CD4-positive, alpha-beta T cell (primary cell): ENCODE data around the gene BTG1. TPM values are rescaled to one million over a fixed set of nuclear protein-coding genes. Genes with fewer than 3 reads are reported as not detected.

Experiments used
- ATAC-seq: fragments of 200-7000 bp; cut with Tn5 transposase; one replicate; pipeline ENCODE4 v1.10.0; 2022; ENCODE audit warnings: mild to moderate bottlenecking; ENCODE audit not compliant: poor library complexity
- CTCF ChIA-PET: fragments of 350-600 bp; sonication (Branson Sonifier 250); formaldehyde crosslinking; loops from one replicate; lab custom pipeline; 2021; ENCODE audit warnings: antibody characterized with exemption, inconsistent platforms; lab: Charles Lee
- POLR2A ChIA-PET: fragments of 350-600 bp; sonication (Branson Sonifier 250); formaldehyde crosslinking; loops from one replicate; lab custom pipeline; 2021; ENCODE audit warnings: antibody characterized with exemption, inconsistent platforms; lab: Charles Lee
- DNase-seq, 14 experiments: peaks; one replicate each; pipeline ENCODE4 v3.0.0-alpha.2; 2013 to 2020; ENCODE audit warnings: mixed read lengths in 2 of 14
- H3K27ac ChIP-seq, 2 donors: one replicate each; pipeline versions ENCODE4 v1.5.1 to v1.7.0; 2013; ENCODE audit warnings: low read length in 2 of 2, low read depth in 1 of 2, mild to moderate bottlenecking in 1 of 2
- H3K27me3 ChIP-seq, 2 experiments: 1 replicate in 1 of 2; 2 replicates in 1 of 2; pipeline versions ENCODE4 v1.6.1 to v1.7.0; 2013; ENCODE audit warnings: low read length in 2 of 2, control low read depth in 1 of 2, mild to moderate bottlenecking in 1 of 2, moderate library complexity in 1 of 2; ENCODE audit not compliant: insufficient read depth in 2 of 2, control insufficient read depth in 1 of 2
- H3K36me3 ChIP-seq: one replicate; pipeline ENCODE4 v1.6.1; 2013; ENCODE audit warnings: low read length, control low read depth; ENCODE audit not compliant: insufficient read depth
- H3K4me1 ChIP-seq: one replicate; pipeline ENCODE4 v1.6.1; 2013; ENCODE audit warnings: low read length, control low read depth; ENCODE audit not compliant: insufficient read depth
- H3K4me3 ChIP-seq: one replicate; pipeline ENCODE4 v1.5.1; 2013; ENCODE audit warnings: mild to moderate bottlenecking, low read length, moderate library complexity
- H3K9me3 ChIP-seq, 2 experiments: 1 replicate in 1 of 2; 2 replicates in 1 of 2; pipeline versions ENCODE4 v1.6.1 to v1.7.0; 2013; ENCODE audit warnings: low read length in 2 of 2, mild to moderate bottlenecking in 2 of 2, control low read depth in 1 of 2, moderate library complexity in 1 of 2; ENCODE audit not compliant: control insufficient read depth in 1 of 2, insufficient read depth in 1 of 2
- H3K27ac Mint-ChIP-seq: one replicate; pipeline ENCODE4 v1.8.0; 2020; ENCODE audit warnings: mixed read lengths
- H3K27me3 Mint-ChIP-seq: one replicate; pipeline ENCODE4 v1.8.0; 2021; ENCODE audit warnings: mixed read lengths
- H3K36me3 Mint-ChIP-seq: one replicate; pipeline ENCODE4 v1.8.0; 2021; ENCODE audit warnings: low read depth, mixed read lengths
- H3K4me1 Mint-ChIP-seq: one replicate; pipeline ENCODE4 v1.8.0; 2021; ENCODE audit warnings: low read depth, mixed read lengths
- H3K4me3 Mint-ChIP-seq: one replicate; pipeline ENCODE4 v1.8.0; 2020; ENCODE audit warnings: mild to moderate bottlenecking, mixed read lengths
- H3K9me3 Mint-ChIP-seq: one replicate; pipeline ENCODE4 v1.8.0; 2020; ENCODE audit warnings: mixed read lengths
- intact Hi-C, 2 experiments: fragments of 100-400 bp; cut with DNase I in 1 of 2; cut with micrococcal nuclease in 1 of 2; formaldehyde crosslinking; loops; one replicate each; pipeline versions ENCODE4 v1.15.1 to v1.9.0; 2023 to 2025; cut with DNase I, micrococcal nuclease
- total RNA-seq, 174 experiments: library from RNA in 2 of 174; stranded (reverse) in 2 of 174; gene quantifications; one replicate each; pipeline ENCODE4 v1.2.3 and lab custom pipeline; 2021 to 2026
- TF ChIP-seq, protein P1 (sequence below): fragments of 200-600 bp; IDR thresholded peaks from one replicate; pipeline ENCODE4 v1.8.0; 2022; ENCODE audit warnings: antibody characterized with exemption, mild to moderate bottlenecking

The BTG1 gene
- total RNA-seq, 2 experiments from 2014 or later, result 1,698 to 1,774 TPM

DNA sequence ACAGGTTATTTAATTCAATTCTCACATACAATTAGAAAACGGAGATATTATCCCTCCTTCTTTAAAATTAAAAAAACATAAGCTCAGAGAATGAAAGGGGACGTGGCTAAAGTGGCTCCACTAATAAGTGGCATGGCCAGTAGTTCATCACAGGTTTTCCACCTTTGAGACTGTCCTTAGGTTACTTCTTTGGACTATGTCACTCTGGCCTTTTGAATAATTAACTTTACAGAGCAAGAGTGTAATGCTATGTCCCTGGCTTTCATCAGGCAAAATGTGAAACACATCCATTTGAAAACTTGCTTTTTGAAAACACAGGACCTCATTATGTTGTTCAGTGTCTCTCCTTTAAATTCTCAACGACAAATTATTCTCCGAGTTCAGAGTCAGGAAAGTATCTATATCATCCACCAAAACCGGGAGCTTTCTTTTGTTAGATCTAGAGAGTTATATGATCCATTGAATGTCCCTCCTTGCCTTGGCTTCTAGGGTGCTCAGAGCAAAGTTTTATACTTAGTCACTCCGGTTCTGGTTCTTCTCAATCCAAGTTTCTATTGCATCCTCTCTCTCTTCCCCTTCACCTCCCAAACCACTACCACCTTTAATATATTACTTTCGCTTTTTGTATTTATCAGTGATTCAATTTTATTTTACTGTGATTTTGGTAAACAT lies 43.0 kb upstream of the BTG1 start:
- Mint-ChIP-seq H3K36me3 (no peaks in the 10 kb centered on the region), H3K27me3 (no peaks in the 10 kb centered on the region), H3K4me3 (no peak overlapping the region), H3K4me1 (peaks cover 50% of the 10 kb centered on the region), H3K27ac (peak overlapping the region; percentile 44), H3K9me3 (peaks cover 2% of the 10 kb centered on the region)
- Histone ChIP-seq H3K27me3 (no peaks in the 10 kb centered on the region), H3K36me3 (no peaks in the 10 kb centered on the region), H3K4me1 (peaks cover 14% of the 10 kb centered on the region), H3K4me3 (no peak overlapping the region), H3K9me3 (no peaks in the 10 kb centered on the region), H3K27ac (no peak overlapping the region)
- POLR2A ChIA-PET, result interaction anchor here (1.0 kb wide), 1 partner anchor 43 kb away, joined by 3 read pairs; the partner anchor contains the start of gene BTG1
- TF ChIP-seq, protein P1, sequence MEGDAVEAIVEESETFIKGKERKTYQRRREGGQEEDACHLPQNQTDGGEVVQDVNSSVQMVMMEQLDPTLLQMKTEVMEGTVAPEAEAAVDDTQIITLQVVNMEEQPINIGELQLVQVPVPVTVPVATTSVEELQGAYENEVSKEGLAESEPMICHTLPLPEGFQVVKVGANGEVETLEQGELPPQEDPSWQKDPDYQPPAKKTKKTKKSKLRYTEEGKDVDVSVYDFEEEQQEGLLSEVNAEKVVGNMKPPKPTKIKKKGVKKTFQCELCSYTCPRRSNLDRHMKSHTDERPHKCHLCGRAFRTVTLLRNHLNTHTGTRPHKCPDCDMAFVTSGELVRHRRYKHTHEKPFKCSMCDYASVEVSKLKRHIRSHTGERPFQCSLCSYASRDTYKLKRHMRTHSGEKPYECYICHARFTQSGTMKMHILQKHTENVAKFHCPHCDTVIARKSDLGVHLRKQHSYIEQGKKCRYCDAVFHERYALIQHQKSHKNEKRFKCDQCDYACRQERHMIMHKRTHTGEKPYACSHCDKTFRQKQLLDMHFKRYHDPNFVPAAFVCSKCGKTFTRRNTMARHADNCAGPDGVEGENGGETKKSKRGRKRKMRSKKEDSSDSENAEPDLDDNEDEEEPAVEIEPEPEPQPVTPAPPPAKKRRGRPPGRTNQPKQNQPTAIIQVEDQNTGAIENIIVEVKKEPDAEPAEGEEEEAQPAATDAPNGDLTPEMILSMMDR, result no peak
- no peak for ATAC-seq
- intact Hi-C loops, result no loop called here
- no peak for DNase-seq
- CTCF ChIA-PET, result interaction anchor here (0.9 kb wide), 1 partner anchor 114 kb away, joined by 3 read pairs; no protein-coding TSS in a partner anchor

DNA sequence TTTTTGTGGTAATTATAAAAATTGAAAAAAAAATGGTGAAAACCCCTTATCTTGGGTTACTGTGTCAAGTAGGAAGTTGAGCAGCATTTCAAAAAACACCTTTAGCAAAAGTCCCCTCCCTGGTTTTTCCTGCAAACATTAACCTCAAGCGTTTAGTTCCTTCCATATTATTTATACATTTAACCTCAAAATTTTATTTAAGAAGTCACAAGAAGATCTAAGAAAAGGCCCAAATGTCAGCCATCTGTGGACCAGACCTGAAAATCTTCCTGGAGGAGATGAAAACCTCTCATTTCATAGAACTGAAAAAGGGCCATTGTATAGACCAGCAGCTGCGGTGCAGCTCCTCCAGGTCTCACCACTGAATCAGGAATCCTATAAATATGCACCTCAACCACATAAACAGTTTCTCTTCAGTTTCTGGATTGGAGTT lies 40.4 kb upstream of the BTG1 start:
- Mint-ChIP-seq H3K36me3 (no peaks in the 10 kb centered on the region), H3K27me3 (no peaks in the 10 kb centered on the region), H3K27ac (peak overlapping the region; percentile 84), H3K9me3 (peaks cover 5% of the 10 kb centered on the region), H3K4me1 (peaks cover 63% of the 10 kb centered on the region), H3K4me3 (peak overlapping the region; percentile 75)
- POLR2A ChIA-PET, result no interaction called here
- intact Hi-C loops, result no loop called here
- Histone ChIP-seq H3K27me3 (no peaks in the 10 kb centered on the region), H3K4me3 (no peak overlapping the region), H3K36me3 (no peaks in the 10 kb centered on the region), H3K4me1 (peaks cover 14% of the 10 kb centered on the region), H3K9me3 (no peaks in the 10 kb centered on the region), H3K27ac (peak overlapping the region in 1 of 2 donors; percentile 41)
- ATAC-seq, result peak; percentile 35
- DNase-seq, result peak in 3 of 14 experiments; percentile 65 to 68 (median 66)
- TF ChIP-seq, protein P1, result no peak
- CTCF ChIA-PET, result no interaction called here

DNA sequence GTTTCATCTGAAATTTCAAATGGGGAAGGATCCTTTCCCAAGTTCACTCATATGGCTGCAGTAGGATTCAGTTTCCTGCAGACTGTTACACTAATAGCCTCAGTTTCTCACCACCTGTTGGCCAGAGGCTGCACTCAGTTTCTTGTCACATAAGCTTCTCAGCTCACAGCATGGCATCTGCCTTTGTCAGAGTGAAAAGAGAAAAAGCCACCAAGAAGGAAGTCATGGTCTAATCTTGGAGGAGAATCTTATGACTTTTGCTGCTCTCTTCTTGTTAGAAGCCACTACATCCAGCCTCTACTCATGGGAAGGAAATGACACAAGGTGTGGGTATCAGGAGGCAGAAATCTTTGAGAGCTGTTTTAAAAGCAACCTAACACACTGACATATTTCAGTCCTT lies 39.4 kb upstream of the BTG1 start:
- H3K27ac Mint-ChIP-seq, result peak overlapping the region; percentile 84
- H3K36me3 ChIP-seq, result no peaks in the 10 kb centered on the region
- peaks cover 59% of the 10 kb centered on the region for H3K4me1 Mint-ChIP-seq
- H3K36me3 Mint-ChIP-seq, result no peaks in the 10 kb centered on the region
- H3K4me3 ChIP-seq, result no peak overlapping the region
- no peaks in the 10 kb centered on the region for H3K27me3 ChIP-seq
- DNase-seq, result peak in 5 of 14 experiments; percentile 1 to 79 (median 66)
- ATAC-seq, result peak; percentile 92
- ChIA-PET POLR2A (interaction anchor here (1.0 to 1.9 kb wide), 3 partner anchors 16 to 40 kb away, joined by 3 to 12 read pairs (median 4); partner anchors contain the start of gene BTG1), CTCF (no interaction called here)
- intact Hi-C loops, result loop anchor here in 1 of 2 experiments (2.0 kb wide), 1 partner anchor 38 kb away; no protein-coding TSS in a partner anchor
- H3K4me3 Mint-ChIP-seq, result peak overlapping the region; percentile 67
- H3K9me3 ChIP-seq, result no peaks in the 10 kb centered on the region
- peak overlapping the region; percentile 43 to 54 for H3K27ac ChIP-seq
- TF ChIP-seq, protein P1, result no peak
- peaks cover 5% of the 10 kb centered on the region for H3K9me3 Mint-ChIP-seq
- H3K4me1 ChIP-seq, result peaks cover 14% of the 10 kb centered on the region
- H3K27me3 Mint-ChIP-seq, result no peaks in the 10 kb centered on the region
